K562 (cell line): ENCODE measurements around the gene DOCK1.

Experiments used
- CREB1 ChIP-seq, 2 experiments: sonication (generic) in 1 of 2; formaldehyde crosslinking in 1 of 2; IDR thresholded peaks; 2 replicates each; pipeline versions ENCODE4 v1.6.1 to v1.8.0; 2012 to 2022; ENCODE audit warnings: inconsistent platforms in 1 of 2, mild to moderate bottlenecking in 1 of 2, missing genetic modification reagents in 1 of 2, moderate library complexity in 1 of 2
- CTCF ChIP-seq, 3 experiments: IDR thresholded peaks in 2 of 3; conservative IDR thresholded peaks in 1 of 3; 2 replicates each; pipeline ENCODE4 v1.5.1; 2011 to 2012; ENCODE audit warnings: low read length in 3 of 3, mild to moderate bottlenecking in 3 of 3, control low read depth in 2 of 3, improper control_type of control experiment in 1 of 3, inconsistent platforms in 1 of 3, low read depth in 1 of 3, mixed read lengths in 1 of 3, moderate library complexity in 1 of 3; ENCODE audit not compliant: insufficient read depth in 2 of 3
- CUX1 ChIP-seq: fragments of 200-800 bp; sonication (Bioruptor generic); IDR thresholded peaks from 2 replicates; pipeline ENCODE4 v1.6.1; 2016; ENCODE audit warnings: missing genetic modification characterization, missing compliant biosample characterization
- MAX ChIP-seq: sonication (generic); formaldehyde crosslinking; IDR thresholded peaks from 2 replicates; pipeline ENCODE4 v1.9.0; 2022; ENCODE audit warnings: mild to moderate bottlenecking, missing genetic modification reagents
- MYC ChIP-seq, 2 experiments: fragments of 250-450 bp in 1 of 2; sonication (Bioruptor Pico) in 1 of 2; IDR thresholded peaks; 2 replicates each; pipeline versions ENCODE4 v1.5.1 to v1.6.1; 2012 to 2021; ENCODE audit warnings: low read depth in 2 of 2, borderline replicate concordance in 1 of 2, improper control_type of control experiment in 1 of 2, low read length in 1 of 2, mild to moderate bottlenecking in 1 of 2, moderate library complexity in 1 of 2
- NCOA4 ChIP-seq: fragments of 450-650 bp; IDR thresholded peaks from 2 replicates; pipeline ENCODE4 v1.6.1; 2018; ENCODE audit warnings: mild to moderate bottlenecking; ENCODE audit not compliant: partially characterized antibody
- NEUROD1 ChIP-seq: fragments of 150-350 bp; IDR thresholded peaks from 2 replicates; pipeline ENCODE4 v1.6.1; 2014; ENCODE audit warnings: borderline replicate concordance, low read length, low read depth; ENCODE audit not compliant: partially characterized antibody
- REST ChIP-seq, 2 experiments: fragments of 450-650 bp; formaldehyde crosslinking in 1 of 2; IDR thresholded peaks; 2 replicates each; pipeline versions ENCODE4 v1.4.0 to v1.6.1; 2014 to 2020; ENCODE audit warnings: mild to moderate bottlenecking in 2 of 2, borderline replicate concordance in 1 of 2, low read depth in 1 of 2
- SMAD1 ChIP-seq: fragments of 150-350 bp; IDR thresholded peaks from 2 replicates; pipeline ENCODE4 v1.6.1; 2014; ENCODE audit warnings: low read length, low read depth; ENCODE audit not compliant: partially characterized antibody
- SP1 ChIP-seq: sonication (generic); formaldehyde crosslinking; IDR thresholded peaks from 2 replicates; pipeline ENCODE4 v1.8.1; 2022; ENCODE audit warnings: mild to moderate bottlenecking, missing genetic modification reagents
- TCF7L2 ChIP-seq: fragments of 150-350 bp; IDR thresholded peaks from 2 replicates; pipeline ENCODE4 v1.6.1; 2016; ENCODE audit warnings: low read depth, mild to moderate bottlenecking, low read length, moderate library complexity
- TEAD4 ChIP-seq, 2 experiments: sonication (generic) in 1 of 2; formaldehyde crosslinking in 1 of 2; IDR thresholded peaks; 2 replicates each; pipeline versions ENCODE4 v1.6.1 to v1.8.0; 2012 to 2022; ENCODE audit warnings: borderline replicate concordance in 1 of 2, inconsistent platforms in 1 of 2, low read length in 1 of 2, mild to moderate bottlenecking in 1 of 2, missing genetic modification reagents in 1 of 2
- YY1 ChIP-seq, 3 experiments: IDR thresholded peaks; 2 replicates each; pipeline ENCODE4 v1.6.1; 2011; ENCODE audit warnings: low read length in 2 of 3, mild to moderate bottlenecking in 2 of 3, moderate library complexity in 2 of 3, borderline replicate concordance in 1 of 3, control low read depth in 1 of 3, low read depth in 1 of 3; ENCODE audit not compliant: insufficient read depth in 3 of 3, insufficient replicate concordance in 2 of 3, control insufficient read depth in 1 of 3, insufficient read length in 1 of 3; ENCODE audit errors: extremely low read depth in 1 of 3
- ZFP36 ChIP-seq: fragments of 150-350 bp; IDR thresholded peaks from 2 replicates; pipeline ENCODE4 v1.6.1; 2018; ENCODE audit warnings: low read length, low read depth; ENCODE audit not compliant: partially characterized antibody

- TF ChIP-seq CTCF (IDR thresholded peaks at IDR 0.05 in 2 of 3, conservative IDR thresholded peaks at IDR 0.05 in 1 of 3; ENCODE audit: insufficient read depth in 2 of 3, low read depth in 1 of 3, low read length in 3 of 3), result no peak
- TF ChIP-seq SP1, result no peak
- no peak for TF ChIP-seq TEAD4 (IDR thresholded peaks at IDR 0.05; ENCODE audit: low read length)
- TF ChIP-seq TEAD4 (CRISPR knock-in tag; IDR thresholded peaks at IDR 0.05; ENCODE audit: borderline replicate concordance), result no peak
- TF ChIP-seq YY1 (IDR thresholded peaks at IDR 0.05; ENCODE audit: borderline replicate concordance in 1 of 3, control insufficient read depth in 1 of 3, extremely low read depth in 1 of 3, insufficient read depth in 3 of 3, insufficient read length in 1 of 3, insufficient replicate concordance in 2 of 3, low read depth in 1 of 3, low read length in 2 of 3), result no peak
- TF ChIP-seq MAX (CRISPR knock-in tag), result no peak
- no peak for TF ChIP-seq REST (IDR thresholded peaks at IDR 0.05; ENCODE audit: borderline replicate concordance)
- TF ChIP-seq REST (CRISPR knock-in tag; IDR thresholded peaks at IDR 0.05; ENCODE audit: low read depth), result no peak
- TF ChIP-seq TCF7L2, result no peak
- no peak for TF ChIP-seq CREB1 (IDR thresholded peaks at IDR 0.05)
- TF ChIP-seq CREB1 (CRISPR knock-in tag; IDR thresholded peaks at IDR 0.05), result no peak
- no peak for TF ChIP-seq ZFP36
- TF ChIP-seq NCOA4, result no peak
- TF ChIP-seq MYC (IDR thresholded peaks at IDR 0.05; ENCODE audit: low read depth, low read length), result no peak
- TF ChIP-seq MYC (CRISPR knock-in tag; IDR thresholded peaks at IDR 0.05; ENCODE audit: borderline replicate concordance, low read depth), result no peak
- TF ChIP-seq CUX1 (CRISPR knock-in tag), result no peak
- TF ChIP-seq NEUROD1, result no peak
- TF ChIP-seq SMAD1, result no peak
These were observed 19.1 kb downstream of the DOCK1 start for GRCh38 chr10:126924180-126924914.
